GM12878 (cell line): ENCODE measurements around the gene ZBED5. TPM values are rescaled to one million over a fixed set of nuclear protein-coding genes. Genes with fewer than 3 reads are reported as not detected.

Experiments
- BRCA1 ChIP-seq: IDR thresholded peaks from 2 replicates; pipeline ENCODE4 v1.6.1; 2011; ENCODE audit warnings: low read depth, low read length, improper control_type of control experiment
- CBFB ChIP-seq: IDR thresholded peaks from 2 replicates; pipeline ENCODE4 v1.6.1; 2016; ENCODE audit warnings: antibody characterized with exemption, low read depth
- CBX5 ChIP-seq: sonication (generic); IDR thresholded peaks from 2 replicates; pipeline ENCODE4 v1.6.1; 2016; ENCODE audit warnings: low read depth, moderate library complexity, mild to moderate bottlenecking, inconsistent platforms
- DPF2 ChIP-seq: fragments of 450-650 bp; IDR thresholded peaks from 2 replicates; pipeline ENCODE4 v1.6.1; 2017; ENCODE audit warnings: mild to moderate bottlenecking
- EZH2 ChIP-seq: IDR thresholded peaks from 2 replicates; pipeline ENCODE4 v1.6.1; 2012; ENCODE audit warnings: low read depth, mild to moderate bottlenecking, control low read depth, inconsistent platforms, low read length, borderline replicate concordance; ENCODE audit not compliant: control insufficient read depth
- GABPA ChIP-seq: IDR thresholded peaks from 2 replicates; pipeline ENCODE4 v1.6.1; 2014; ENCODE audit warnings: antibody characterized with exemption, low read depth, mild to moderate bottlenecking, inconsistent platforms
- HCFC1 ChIP-seq: fragments of 150-350 bp; IDR thresholded peaks from 2 replicates; pipeline ENCODE4 v1.6.1; 2014; ENCODE audit warnings: low read length
- HDAC2 ChIP-seq: fragments of 200-600 bp; sonication (generic); IDR thresholded peaks from 2 replicates; pipeline ENCODE4 v1.6.1; 2017
- IKZF1 ChIP-seq: fragments of 450-650 bp; conservative IDR thresholded peaks from 2 replicates; pipeline ENCODE4 v1.6.1; 2017; ENCODE audit warnings: antibody characterized with exemption, mild to moderate bottlenecking
- IKZF2 ChIP-seq, 2 experiments: fragments of 450-650 bp; IDR thresholded peaks; 2 replicates each; pipeline ENCODE4 v1.6.1; 2017; ENCODE audit warnings: mild to moderate bottlenecking in 2 of 2, moderate library complexity in 2 of 2
- KAT2A ChIP-seq: conservative IDR thresholded peaks from 2 replicates; pipeline ENCODE4 v1.6.1; 2011; ENCODE audit warnings: low read depth, low read length; ENCODE audit not compliant: control insufficient read depth
- NR2F1 ChIP-seq: fragments of 450-650 bp; conservative IDR thresholded peaks from 2 replicates; pipeline ENCODE4 v1.6.1; 2017; ENCODE audit warnings: mild to moderate bottlenecking
- PML ChIP-seq: IDR thresholded peaks from 2 replicates; pipeline ENCODE4 v1.6.1; 2012; ENCODE audit warnings: low read length, inconsistent platforms
- POLR2A ChIP-seq: IDR thresholded peaks from 2 replicates; pipeline ENCODE4 v1.6.1; 2011; ENCODE audit warnings: low read depth, mild to moderate bottlenecking, low read length
- PRDM15 ChIP-seq: fragments of 450-650 bp; formaldehyde crosslinking; IDR thresholded peaks from 2 replicates; pipeline ENCODE4 v1.4.0; 2020; ENCODE audit warnings: mild to moderate bottlenecking, moderate library complexity
- RAD51 ChIP-seq: fragments of 450-650 bp; IDR thresholded peaks from 2 replicates; pipeline ENCODE4 v1.6.1; 2016; ENCODE audit warnings: moderate library complexity, mild to moderate bottlenecking, inconsistent platforms
- RUNX3 ChIP-seq: IDR thresholded peaks from 2 replicates; pipeline ENCODE4 v1.6.1; 2012; ENCODE audit warnings: low read length, inconsistent platforms
- SIN3A ChIP-seq: IDR thresholded peaks from 2 replicates; pipeline ENCODE4 v1.6.1; 2012; ENCODE audit warnings: low read depth, low read length, improper control_type of control experiment
- SIX5 ChIP-seq: IDR thresholded peaks from 2 replicates; pipeline ENCODE4 v1.6.1; 2011; ENCODE audit warnings: mild to moderate bottlenecking, low read depth, low read length, moderate library complexity; ENCODE audit not compliant: severe bottlenecking
- SP1 ChIP-seq: IDR thresholded peaks from one replicate; pipeline ENCODE4 v1.6.1; 2011; ENCODE audit warnings: low read depth, low read length
- SRF ChIP-seq, 2 experiments: IDR thresholded peaks; 2 replicates each; pipeline ENCODE4 v1.6.1; 2011; ENCODE audit warnings: low read depth in 2 of 2, low read length in 2 of 2, mild to moderate bottlenecking in 1 of 2, moderate library complexity in 1 of 2
- STAT3 ChIP-seq: IDR thresholded peaks from 2 replicates; pipeline ENCODE4 v1.6.1; 2011; ENCODE audit warnings: low read depth, low read length, improper control_type of control experiment
- SUZ12 ChIP-seq: fragments of 200-600 bp; sonication (generic); IDR thresholded peaks from one replicate; pipeline ENCODE4 v1.6.1; 2018; ENCODE audit warnings: antibody characterized with exemption, mild to moderate bottlenecking; ENCODE audit not compliant: unreplicated experiment
- TBL1XR1 ChIP-seq: IDR thresholded peaks from 2 replicates; pipeline ENCODE4 v1.6.1; 2012; ENCODE audit warnings: low read depth, low read length, improper control_type of control experiment
- ZNF207 ChIP-seq: fragments of 450-650 bp; IDR thresholded peaks from 2 replicates; pipeline ENCODE4 v1.6.1; 2014; ENCODE audit warnings: antibody characterized with exemption, mild to moderate bottlenecking, borderline replicate concordance
- ZNF622 ChIP-seq: fragments of 450-650 bp; IDR thresholded peaks from 2 replicates; pipeline ENCODE4 v1.6.1; 2017; ENCODE audit warnings: mild to moderate bottlenecking, inconsistent platforms
- ZSCAN29 ChIP-seq: fragments of 450-650 bp; IDR thresholded peaks from 2 replicates; pipeline ENCODE4 v1.6.1; 2017; ENCODE audit warnings: mild to moderate bottlenecking, moderate library complexity
- polyA plus RNA-seq, 11 experiments: library from polyadenylated mRNA; depleted of rRNA in 4 of 11; unstranded in 6 of 11; stranded (reverse) in 5 of 11; fragments of >200 nt; fragmentation: Nextera tagmentation in 4 of 11; fragmentation: Illumina TruSeq in 1 of 11; extraction: Ambion mirVana in 4 of 11; extraction: Trizol in 1 of 11; gene quantifications; 1 replicate in 1 of 11; 2 replicates in 10 of 11; pipeline versions ENCODE4 v1.2.1 to v1.2.3, GENCODE V29; 2011 to 2016; ENCODE audit warnings: inconsistent platforms in 2 of 11, missing spikeins in 2 of 11, low read depth in 1 of 11
- total RNA-seq, 4 experiments: library from RNA; depleted of rRNA in 3 of 4; stranded (reverse); fragments of >200 nt in 3 of 4; fragmentation: Illumina TruSeq in 1 of 4; extraction: Trizol in 1 of 4; gene quantifications; 2 replicates each; pipeline versions ENCODE4 v1.2.1 to v1.2.3, GENCODE V29; 2013 to 2021
- TF ChIP-seq, protein P1 (sequence below): fragments of 450-650 bp; formaldehyde crosslinking; IDR thresholded peaks from 2 replicates; pipeline ENCODE4 v1.4.0; 2022; ENCODE audit warnings: mild to moderate bottlenecking, moderate library complexity

Gene ZBED5
- total and polyA plus RNA-seq, 10 of the 15 experiments (the other 5 are each of a cell fraction or from before 2014, with no cell fraction given) = 27.3 to 86.8 (median 37.6) TPM

- TF ChIP-seq, protein P1, sequence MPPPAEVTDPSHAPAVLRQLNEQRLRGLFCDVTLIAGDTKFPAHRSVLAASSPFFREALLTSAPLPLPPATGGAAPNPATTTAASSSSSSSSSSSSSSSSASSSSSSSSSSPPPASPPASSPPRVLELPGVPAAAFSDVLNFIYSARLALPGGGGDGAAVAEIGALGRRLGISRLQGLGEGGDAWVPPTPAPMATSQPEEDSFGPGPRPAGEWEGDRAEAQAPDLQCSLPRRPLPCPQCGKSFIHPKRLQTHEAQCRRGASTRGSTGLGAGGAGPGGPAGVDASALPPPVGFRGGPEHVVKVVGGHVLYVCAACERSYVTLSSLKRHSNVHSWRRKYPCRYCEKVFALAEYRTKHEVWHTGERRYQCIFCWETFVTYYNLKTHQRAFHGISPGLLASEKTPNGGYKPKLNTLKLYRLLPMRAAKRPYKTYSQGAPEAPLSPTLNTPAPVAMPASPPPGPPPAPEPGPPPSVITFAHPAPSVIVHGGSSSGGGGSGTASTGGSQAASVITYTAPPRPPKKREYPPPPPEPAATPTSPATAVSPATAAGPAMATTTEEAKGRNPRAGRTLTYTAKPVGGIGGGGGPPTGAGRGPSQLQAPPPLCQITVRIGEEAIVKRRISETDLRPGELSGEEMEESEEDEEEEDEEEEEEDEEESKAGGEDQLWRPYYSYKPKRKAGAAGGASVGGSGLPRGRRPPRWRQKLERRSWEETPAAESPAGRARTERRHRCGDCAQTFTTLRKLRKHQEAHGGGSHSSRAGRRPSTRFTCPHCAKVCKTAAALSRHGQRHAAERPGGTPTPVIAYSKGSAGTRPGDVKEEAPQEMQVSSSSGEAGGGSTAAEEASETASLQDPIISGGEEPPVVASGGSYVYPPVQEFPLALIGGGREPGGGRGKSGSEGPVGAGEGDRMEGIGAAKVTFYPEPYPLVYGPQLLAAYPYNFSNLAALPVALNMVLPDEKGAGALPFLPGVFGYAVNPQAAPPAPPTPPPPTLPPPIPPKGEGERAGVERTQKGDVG (CRISPR knock-in tag) = no peak
- TF ChIP-seq HCFC1 (no peak), TBL1XR1 (no peak; the same call in 1 of the 2 replicates), ZNF207 (no peak; the same call in 1 of the 2 replicates), RUNX3 (peak; percentile 33), SRF (IDR thresholded peaks at IDR 0.05; ENCODE audit: low read depth in 2 of 2, low read length in 2 of 2) (peak; percentile 86 to 97), SIN3A (peak; percentile 63; the same call in 1 of the 2 replicates), SP1 (peak; percentile 90), ZSCAN29 (no peak), EZH2 (no peak), POLR2A (peak; percentile 98), SIX5 (no peak), STAT3 (no peak), KAT2A (no peak), IKZF2 (IDR thresholded peaks at IDR 0.05) (no peak; a peak in 4 of 4 replicates), NR2F1 (no peak), CBFB (peak; percentile 97), BRCA1 (no peak), RAD51 (no peak), CBX5 (peak; percentile 64; the same call in 1 of the 2 replicates), GABPA (no peak), IKZF1 (no peak; the same call in 1 of the 2 replicates), DPF2 (0 out of 2 replicates have a peak, but pooled peaks have one; percentile 26), PML (peak; percentile 100), HDAC2 (no peak), SUZ12 (no peak), ZNF622 (no peak), PRDM15 (0 out of 2 replicates have a peak, but pooled peaks have one; percentile 25)
These were observed 49.1 kb downstream of the ZBED5 start, which contains the start of gene EIF4G2 (continued) for GRCh38 chr11:10808553-10809372.
